ENCODE results near the gene SLC29A1.

Gene SLC29A1

GRCh38 chr6:44237021-44237812 is 13.8 kb downstream of the SLC29A1 start:
- peak; percentile 95 for DNase-seq (ENCODE audit: low read depth)

DNA sequence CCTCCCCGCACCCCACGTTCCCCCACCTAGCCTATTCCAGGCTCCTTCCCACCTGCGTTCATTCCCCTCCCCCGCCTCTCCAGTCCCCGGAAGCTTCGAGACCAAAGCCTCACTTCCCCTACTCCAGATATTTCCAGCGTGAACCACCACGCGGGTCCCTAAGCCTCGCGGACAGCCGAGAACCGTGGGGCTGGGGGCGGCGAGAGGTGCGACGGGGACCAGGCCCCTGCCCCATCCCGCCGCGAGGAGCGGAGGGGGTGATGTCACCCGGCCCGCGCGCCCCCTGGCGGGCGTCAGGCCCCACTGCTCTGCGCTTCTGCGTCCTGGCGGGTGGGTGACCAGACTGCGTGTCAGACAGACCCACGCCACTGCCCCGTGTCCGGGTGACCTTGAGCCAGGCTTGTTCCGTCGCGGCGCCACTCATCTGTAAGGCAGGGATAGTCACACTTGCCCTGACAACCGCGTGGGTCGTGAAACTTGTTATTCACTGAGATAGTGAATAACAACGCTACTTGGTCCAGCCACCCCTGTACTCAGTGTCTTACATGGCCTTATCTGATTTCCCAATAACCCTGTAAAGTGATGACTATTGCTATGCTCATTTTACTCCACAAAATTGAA is 14.5 kb downstream of the SLC29A1 start:
- DNase-seq (ENCODE audit: low read depth) = peak; percentile 44

DNA sequence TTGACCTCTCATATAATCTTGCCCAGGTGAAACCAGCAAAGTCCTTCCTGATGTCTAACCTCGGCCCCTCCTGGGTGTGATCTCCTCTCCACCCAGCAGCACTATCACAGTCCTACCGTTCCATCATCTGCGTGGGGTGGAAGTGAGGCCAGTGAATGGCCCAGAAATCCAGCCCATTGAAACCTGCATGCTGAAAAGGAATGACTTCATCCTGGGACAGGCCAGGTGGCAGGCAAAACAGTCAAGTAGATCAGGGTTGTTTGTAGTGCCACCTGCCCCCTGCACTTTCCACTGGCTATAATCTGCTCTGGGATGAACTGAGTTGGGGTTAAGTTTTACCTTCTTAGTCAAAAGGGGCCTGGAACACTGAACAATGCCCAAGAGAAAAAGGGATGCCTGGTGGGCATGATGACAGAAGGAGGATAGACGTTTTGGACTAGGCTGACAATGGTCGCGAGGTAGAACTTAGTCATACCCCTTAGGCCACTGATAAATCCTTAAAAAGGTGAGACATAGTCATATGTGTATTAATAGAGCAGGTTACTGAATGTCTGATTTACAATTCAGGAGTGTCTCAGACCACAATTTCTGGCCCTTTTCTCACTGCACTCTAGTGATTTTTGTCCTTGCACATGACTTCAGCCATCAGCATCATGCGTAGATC is 15.4 kb downstream of the SLC29A1 start:
- no peak for DNase-seq (ENCODE audit: low read depth)

- no peak for DNase-seq (ENCODE audit: low read depth)
Measured at GRCh38 chr6:44243345-44243744, 19.9 kb downstream of the SLC29A1 start.

DNA sequence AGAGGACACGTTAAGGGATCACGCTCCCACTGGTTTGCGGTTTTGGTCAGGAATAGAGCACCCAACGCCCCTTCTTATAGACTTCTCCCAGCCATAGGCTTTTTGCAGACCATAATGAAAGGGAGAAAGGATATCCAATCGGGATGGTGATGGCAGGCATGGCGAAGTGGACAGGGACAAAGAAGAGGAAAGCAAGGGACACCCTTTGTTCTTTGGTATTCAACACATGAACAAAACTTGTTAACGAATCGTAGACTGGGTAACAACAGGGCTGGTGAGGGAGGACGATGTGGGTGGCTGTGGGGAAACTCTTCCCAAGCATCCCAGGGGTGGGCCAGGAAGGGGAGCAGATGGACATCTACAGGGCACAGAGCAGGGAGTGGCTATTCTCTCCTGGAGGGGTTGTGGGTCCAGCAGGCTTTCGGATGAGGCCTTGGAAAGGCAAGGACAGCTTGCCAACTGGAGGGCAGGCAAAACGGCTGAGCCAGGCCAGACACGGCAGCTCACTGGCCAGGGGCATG is 22.1 kb downstream of the SLC29A1 start:
- DNase-seq (ENCODE audit: low read depth) = no peak

DNA sequence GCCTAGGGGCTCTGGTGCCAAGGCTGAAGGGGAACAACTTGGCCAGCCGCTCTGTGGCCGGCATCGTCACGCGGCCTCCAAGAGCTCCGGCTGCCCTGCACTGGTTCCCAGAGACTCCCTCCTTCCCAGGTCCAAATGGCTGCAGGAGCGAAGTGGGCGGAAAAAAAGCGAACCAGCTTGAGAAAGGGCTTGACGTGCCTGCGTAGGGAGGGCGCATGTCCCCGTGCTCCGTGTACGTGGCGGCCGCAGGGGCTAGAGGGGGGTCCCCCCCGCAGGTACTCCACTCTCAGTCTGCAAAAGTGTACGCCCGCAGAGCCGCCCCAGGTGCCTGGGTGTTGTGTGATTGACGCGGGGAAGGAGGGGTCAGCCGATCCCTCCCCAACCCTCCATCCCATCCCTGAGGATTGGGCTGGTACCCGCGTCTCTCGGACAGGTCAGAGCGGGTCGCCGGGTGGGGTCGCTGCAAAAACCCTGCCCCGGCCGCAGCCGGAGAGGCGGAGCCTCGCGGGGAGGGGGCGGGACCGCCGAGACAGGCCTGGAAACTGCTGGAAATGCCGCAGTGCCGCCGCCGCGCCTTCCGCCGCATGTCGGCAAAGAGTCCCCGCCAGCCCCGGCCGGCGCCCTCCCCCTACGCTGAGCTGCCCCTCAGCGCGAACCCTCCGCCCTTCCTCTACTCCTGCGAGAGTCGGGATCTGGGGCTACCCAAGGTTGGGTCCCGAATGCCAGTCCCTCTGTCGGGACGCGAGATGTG is 22.7 kb downstream of the SLC29A1 start:
- peak; percentile 79 for DNase-seq (ENCODE audit: low read depth)

GRCh38 chr6:44246663-44247337 is 23.4 kb downstream of the SLC29A1 start, which contains the start of gene HSP90AB1:
Gene HSP90AB1 (plus strand): TSS chr6:44247101. CDS start chr6:44248630, 1,529 bp downstream.
- DNase-seq (ENCODE audit: low read depth) = peak; percentile 99

- peak; percentile 58 for DNase-seq (ENCODE audit: low read depth)
Measured at GRCh38 chr6:44247338-44248302, 24.2 kb downstream of the SLC29A1 start.

GRCh38 chr6:44248579-44248978 is 25.2 kb downstream of the SLC29A1 start:
- DNase-seq (ENCODE audit: low read depth) = no peak

- no peak for DNase-seq (ENCODE audit: low read depth)
Measured at GRCh38 chr6:44249082-44249748, 25.8 kb downstream of the SLC29A1 start.

DNA sequence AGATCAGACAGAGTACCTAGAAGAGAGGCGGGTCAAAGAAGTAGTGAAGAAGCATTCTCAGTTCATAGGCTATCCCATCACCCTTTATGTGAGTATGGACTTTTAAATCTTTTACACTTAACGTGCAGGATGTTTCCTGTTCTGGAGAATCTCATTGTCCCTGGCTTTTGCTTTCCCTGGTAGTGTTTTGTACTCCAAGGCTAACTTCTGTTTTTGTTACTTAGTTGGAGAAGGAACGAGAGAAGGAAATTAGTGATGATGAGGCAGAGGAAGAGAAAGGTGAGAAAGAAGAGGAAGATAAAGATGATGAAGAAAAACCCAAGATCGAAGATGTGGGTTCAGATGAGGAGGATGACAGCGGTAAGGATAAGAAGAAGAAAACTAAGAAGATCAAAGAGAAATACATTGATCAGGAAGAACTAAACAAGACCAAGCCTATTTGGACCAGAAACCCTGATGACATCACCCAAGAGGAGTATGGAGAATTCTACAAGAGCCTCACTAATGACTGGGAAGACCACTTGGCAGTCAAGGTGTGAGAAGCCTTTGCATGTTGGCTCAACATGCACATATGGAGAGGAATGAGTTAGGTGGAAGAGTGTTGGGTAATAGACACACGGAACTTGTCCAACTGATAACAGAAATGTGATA is 26.8 kb downstream of the SLC29A1 start:
- no peak for DNase-seq (ENCODE audit: low read depth)

GRCh38 chr6:44250718-44251123 is 27.3 kb downstream of the SLC29A1 start:
- no peak for DNase-seq (ENCODE audit: low read depth)

DNA sequence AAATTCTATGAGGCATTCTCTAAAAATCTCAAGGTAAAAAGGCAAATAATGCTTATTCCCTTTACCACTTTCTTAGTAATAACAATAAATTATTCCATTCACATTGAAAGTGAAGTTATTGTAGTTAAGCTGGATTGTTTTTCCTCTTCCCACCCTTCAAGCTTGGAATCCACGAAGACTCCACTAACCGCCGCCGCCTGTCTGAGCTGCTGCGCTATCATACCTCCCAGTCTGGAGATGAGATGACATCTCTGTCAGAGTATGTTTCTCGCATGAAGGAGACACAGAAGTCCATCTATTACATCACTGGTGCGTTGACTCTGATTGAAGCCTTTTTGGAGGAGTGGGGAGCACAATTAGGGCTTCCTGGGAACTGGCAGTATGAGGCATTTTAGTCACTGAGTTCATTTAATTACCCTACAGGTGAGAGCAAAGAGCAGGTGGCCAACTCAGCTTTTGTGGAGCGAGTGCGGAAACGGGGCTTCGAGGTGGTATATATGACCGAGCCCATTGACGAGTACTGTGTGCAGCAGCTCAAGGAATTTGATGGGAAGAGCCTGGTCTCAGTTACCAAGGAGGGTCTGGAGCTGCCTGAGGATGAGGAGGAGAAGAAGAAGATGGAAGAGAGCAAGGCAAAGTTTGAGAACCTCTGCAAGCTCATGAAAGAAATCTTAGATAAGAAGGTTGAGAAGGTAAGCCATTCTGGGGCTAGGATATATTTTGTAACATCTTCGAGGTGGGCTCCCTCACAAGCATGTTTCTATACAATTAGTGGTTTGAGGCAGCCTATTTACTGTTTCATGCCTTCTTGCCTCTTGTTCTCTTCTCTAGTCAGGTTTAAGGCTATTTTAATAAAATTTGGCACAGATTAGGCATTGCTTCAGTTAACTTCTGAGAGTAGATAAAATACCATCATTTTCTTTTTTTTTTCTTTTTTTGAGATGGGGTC is 28.5 kb downstream of the SLC29A1 start:
- DNase-seq (ENCODE audit: low read depth) = no peak

DNA sequence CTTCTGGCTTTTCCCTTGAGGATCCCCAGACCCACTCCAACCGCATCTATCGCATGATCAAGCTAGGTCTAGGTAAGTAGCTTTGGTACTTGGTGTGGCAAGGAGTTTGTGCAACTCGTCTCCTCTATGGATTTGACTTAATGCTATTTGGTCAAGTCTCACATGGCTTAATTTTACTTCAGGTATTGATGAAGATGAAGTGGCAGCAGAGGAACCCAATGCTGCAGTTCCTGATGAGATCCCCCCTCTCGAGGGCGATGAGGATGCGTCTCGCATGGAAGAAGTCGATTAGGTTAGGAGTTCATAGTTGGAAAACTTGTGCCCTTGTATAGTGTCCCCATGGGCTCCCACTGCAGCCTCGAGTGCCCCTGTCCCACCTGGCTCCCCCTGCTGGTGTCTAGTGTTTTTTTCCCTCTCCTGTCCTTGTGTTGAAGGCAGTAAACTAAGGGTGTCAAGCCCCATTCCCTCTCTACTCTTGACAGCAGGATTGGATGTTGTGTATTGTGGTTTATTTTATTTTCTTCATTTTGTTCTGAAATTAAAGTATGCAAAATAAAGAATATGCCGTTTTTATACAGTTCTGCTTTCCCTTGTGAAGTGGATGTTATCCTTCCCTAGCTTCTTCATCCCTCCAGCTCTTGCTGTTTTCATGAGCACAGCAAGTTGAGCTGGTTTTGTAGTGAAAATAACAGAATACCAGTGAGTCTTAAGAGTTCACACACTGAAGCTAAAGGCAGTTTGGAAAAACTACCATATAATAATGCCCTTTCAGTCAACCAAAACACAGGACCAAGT is 30.1 kb downstream of the SLC29A1 start:
- no peak for DNase-seq (ENCODE audit: low read depth)

- DNase-seq (ENCODE audit: low read depth) = no peak
Measured at GRCh38 chr6:44254191-44255104, 31.1 kb downstream of the SLC29A1 start.
